Body of pancreas (tissue), 4 donors: ENCODE measurements around the gene SLC25A20.

Experiments
- POLR2A ChIP-seq, 3 donors: fragments of 450-650 bp; IDR thresholded peaks; one replicate each; pipeline ENCODE4 v1.6.1; 2016; ENCODE audit warnings: antibody characterized with exemption in 3 of 3, mild to moderate bottlenecking in 2 of 3
- TF ChIP-seq, protein P1 (sequence below), 7 experiments: fragments of 450-650 bp in 4 of 7; fragments of 200-600 bp in 3 of 7; sonication (generic) in 3 of 7; IDR thresholded peaks; one replicate each; pipeline ENCODE4 v1.5.1; 2016 to 2019; ENCODE audit warnings: antibody characterized with exemption in 7 of 7

- TF ChIP-seq, protein P1, sequence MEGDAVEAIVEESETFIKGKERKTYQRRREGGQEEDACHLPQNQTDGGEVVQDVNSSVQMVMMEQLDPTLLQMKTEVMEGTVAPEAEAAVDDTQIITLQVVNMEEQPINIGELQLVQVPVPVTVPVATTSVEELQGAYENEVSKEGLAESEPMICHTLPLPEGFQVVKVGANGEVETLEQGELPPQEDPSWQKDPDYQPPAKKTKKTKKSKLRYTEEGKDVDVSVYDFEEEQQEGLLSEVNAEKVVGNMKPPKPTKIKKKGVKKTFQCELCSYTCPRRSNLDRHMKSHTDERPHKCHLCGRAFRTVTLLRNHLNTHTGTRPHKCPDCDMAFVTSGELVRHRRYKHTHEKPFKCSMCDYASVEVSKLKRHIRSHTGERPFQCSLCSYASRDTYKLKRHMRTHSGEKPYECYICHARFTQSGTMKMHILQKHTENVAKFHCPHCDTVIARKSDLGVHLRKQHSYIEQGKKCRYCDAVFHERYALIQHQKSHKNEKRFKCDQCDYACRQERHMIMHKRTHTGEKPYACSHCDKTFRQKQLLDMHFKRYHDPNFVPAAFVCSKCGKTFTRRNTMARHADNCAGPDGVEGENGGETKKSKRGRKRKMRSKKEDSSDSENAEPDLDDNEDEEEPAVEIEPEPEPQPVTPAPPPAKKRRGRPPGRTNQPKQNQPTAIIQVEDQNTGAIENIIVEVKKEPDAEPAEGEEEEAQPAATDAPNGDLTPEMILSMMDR (IDR thresholded peaks at IDR 0.05): no peak
- TF ChIP-seq POLR2A (IDR thresholded peaks at IDR 0.05): no peak
These were observed 41.0 kb downstream of the SLC25A20 start for GRCh38 chr3:48857641-48858040.
